Keratinocyte (primary cell): ENCODE measurements around the gene TMEM54. TPM values are rescaled to one million over a fixed set of nuclear protein-coding genes. Genes with fewer than 3 reads are reported as not detected.

Experiments used
- DNase-seq: peaks from one replicate; pipeline ENCODE4 v3.0.0-alpha.2; 2011; ENCODE audit warnings: low read depth, missing footprints, low spot score
- FAIRE-seq: peaks from 2 replicates; lab custom pipeline; 2011; peaks lifted over from hg19 to GRCh38; lab: Jason Lieb, UNC
- H2AFZ ChIP-seq: 2 replicates; pipeline ENCODE4 v1.6.0; 2012; ENCODE audit warnings: low read length, control low read depth, inconsistent platforms; ENCODE audit not compliant: control insufficient read depth
- H3K27ac ChIP-seq: 2 replicates; pipeline ENCODE4 v1.5.1; 2011; ENCODE audit warnings: low read length; ENCODE audit not compliant: control insufficient read depth, insufficient read depth
- H3K27me3 ChIP-seq: 3 replicates; pipeline ENCODE4 v1.6.0; 2011; ENCODE audit warnings: low read length; ENCODE audit not compliant: control insufficient read depth, insufficient read depth; ENCODE audit errors: extremely low read depth
- H3K36me3 ChIP-seq, 2 experiments: 2 replicates in 1 of 2; 3 replicates in 1 of 2; pipeline ENCODE4 v1.5.1; 2011; ENCODE audit warnings: low read length in 2 of 2, mild to moderate bottlenecking in 1 of 2; ENCODE audit not compliant: control insufficient read depth in 2 of 2, insufficient read depth in 2 of 2; ENCODE audit errors: extremely low read depth in 1 of 2
- H3K4me1 ChIP-seq: 3 replicates; pipeline ENCODE4 v1.5.1; 2011; ENCODE audit warnings: low read length; ENCODE audit not compliant: control insufficient read depth, insufficient read depth; ENCODE audit errors: extremely low read depth
- H3K4me2 ChIP-seq: 3 replicates; pipeline ENCODE4 v1.6.0; 2011; ENCODE audit warnings: low read depth, low read length; ENCODE audit not compliant: control insufficient read depth, insufficient read depth; ENCODE audit errors: extremely low read depth
- H3K4me3 ChIP-seq, 3 experiments: fragments of 200-600 bp in 1 of 3; sonication (generic) in 1 of 3; 2 replicates in 2 of 3; 3 replicates in 1 of 3; pipeline ENCODE4 v1.5.1; 2011 to 2016; ENCODE audit warnings: low read length in 3 of 3, mild to moderate bottlenecking in 3 of 3, control low read depth in 2 of 3, inconsistent platforms in 1 of 3, low read depth in 1 of 3, mixed read lengths in 1 of 3, mixed run types in 1 of 3, moderate library complexity in 1 of 3; ENCODE audit not compliant: control insufficient read depth in 2 of 3, insufficient read depth in 2 of 3; ENCODE audit errors: extremely low read depth in 1 of 3
- H3K79me2 ChIP-seq: 2 replicates; pipeline ENCODE4 v1.6.0; 2012; ENCODE audit warnings: low read length; ENCODE audit not compliant: control insufficient read depth, insufficient read depth
- H3K9ac ChIP-seq: 3 replicates; pipeline ENCODE4 v1.6.0; 2011; ENCODE audit warnings: low read length; ENCODE audit not compliant: control insufficient read depth, insufficient read depth; ENCODE audit errors: extremely low read depth
- H3K9me1 ChIP-seq: 3 replicates; pipeline ENCODE4 v1.6.0; 2011; ENCODE audit warnings: low read length; ENCODE audit not compliant: control insufficient read depth, insufficient read depth; ENCODE audit errors: extremely low read depth
- H3K9me3 ChIP-seq: 2 replicates; pipeline ENCODE4 v1.5.1; 2012; ENCODE audit warnings: low read depth, low read length; ENCODE audit not compliant: control insufficient read depth
- H4K20me1 ChIP-seq: 3 replicates; pipeline ENCODE4 v1.6.0; 2011; ENCODE audit warnings: low read length; ENCODE audit not compliant: control insufficient read depth, insufficient read depth; ENCODE audit errors: extremely low read depth
- CTCF ChIP-seq, 3 experiments: IDR thresholded peaks in 1 of 3; conservative IDR thresholded peaks in 1 of 3; optimal IDR thresholded peaks in 1 of 3; 2 replicates in 2 of 3; 3 replicates in 1 of 3; pipeline versions ENCODE3 to v1.5.1; 2011; ENCODE audit warnings: low read length in 3 of 3, mild to moderate bottlenecking in 3 of 3, moderate library complexity in 2 of 3, control low read depth in 1 of 3, inconsistent platforms in 1 of 3; ENCODE audit not compliant: insufficient read depth in 2 of 3; ENCODE audit errors: extremely low read depth in 1 of 3
- EZH2 ChIP-seq: IDR thresholded peaks from one replicate; pipeline ENCODE4 v1.6.1; 2012; ENCODE audit warnings: inconsistent platforms, mild to moderate bottlenecking, low read length, moderate library complexity
- dilution Hi-C: fragments of 300-500 bp; cut with MboI; formaldehyde crosslinking; loops from one replicate; pipeline ENCODE4 v1.7.0; 2020; ENCODE audit warnings: low sequenced_read_pairs; ENCODE audit not compliant: extremely low pct_ligation_motif_present
- polyA plus RNA-seq, 5 experiments: library from polyadenylated mRNA; depleted of rRNA in 3 of 5; stranded (reverse) in 3 of 5; stranded (forward) in 1 of 5; unstranded in 1 of 5; fragments of >200 nt; gene quantifications; 1 replicate in 1 of 5; 2 replicates in 3 of 5; 3 replicates in 1 of 5; pipeline versions ENCODE4 v1.2.1 to v1.2.3, GENCODE V29; 2011 to 2012; ENCODE audit warnings: missing spikeins in 2 of 5, low read depth in 1 of 5, low replicate concordance in 1 of 5

Gene TMEM54
- polyA plus RNA-seq, 1 donor (not counting 4 experiments of a cell fraction or from before 2014, with no cell fraction given), result 59.4 TPM

GRCh38 chr1:32888134-32888533 lies 13.1 kb downstream of the TMEM54 start:
- TF ChIP-seq EZH2, result no peak
- no peak for TF ChIP-seq CTCF (optimal IDR thresholded peaks at IDR 0.05 in 1 of 3, IDR thresholded peaks at IDR 0.05 in 1 of 3, conservative IDR thresholded peaks at IDR 0.05 in 1 of 3; ENCODE audit: extremely low read depth in 1 of 3, insufficient read depth in 2 of 3, low read length in 3 of 3)
- H2AFZ ChIP-seq, result no peak overlapping the region
- no peak overlapping the region for H3K4me3 ChIP-seq
- H3K79me2 ChIP-seq, result no peaks in the 10 kb centered on the region
- H3K9ac ChIP-seq, result no peak overlapping the region
- no peaks in the 10 kb centered on the region for H3K36me3 ChIP-seq
- no peaks in the 10 kb centered on the region for H3K9me3 ChIP-seq
- no peak for FAIRE-seq
- dilution Hi-C loops, result no loop called here
- no peak for DNase-seq
- H4K20me1 ChIP-seq, result peaks cover 4% of the 10 kb centered on the region
- H3K27ac ChIP-seq, result no peak overlapping the region
- H3K9me1 ChIP-seq, result no peaks in the 10 kb centered on the region
- H3K4me2 ChIP-seq, result no peak overlapping the region
- H3K27me3 ChIP-seq, result peaks cover 53% of the 10 kb centered on the region
- H3K4me1 ChIP-seq, result no peaks in the 10 kb centered on the region

- H3K9ac ChIP-seq, result no peak overlapping the region
- DNase-seq, result no peak
- H3K79me2 ChIP-seq, result no peaks in the 10 kb centered on the region
- H4K20me1 ChIP-seq, result peaks cover 4% of the 10 kb centered on the region
- H3K27me3 ChIP-seq, result peaks cover 51% of the 10 kb centered on the region
- no peaks in the 10 kb centered on the region for H3K36me3 ChIP-seq
- TF ChIP-seq CTCF (optimal IDR thresholded peaks at IDR 0.05 in 1 of 3, IDR thresholded peaks at IDR 0.05 in 1 of 3, conservative IDR thresholded peaks at IDR 0.05 in 1 of 3; ENCODE audit: extremely low read depth in 1 of 3, insufficient read depth in 2 of 3, low read length in 3 of 3) (no peak), EZH2 (no peak)
- no peaks in the 10 kb centered on the region for H3K9me3 ChIP-seq
- H3K4me1 ChIP-seq, result no peaks in the 10 kb centered on the region
- no peaks in the 10 kb centered on the region for H3K9me1 ChIP-seq
- H2AFZ ChIP-seq, result no peak overlapping the region
- H3K27ac ChIP-seq, result no peak overlapping the region
- dilution Hi-C loops, result no loop called here
- no peak for FAIRE-seq
- H3K4me3 ChIP-seq, result no peak overlapping the region
- H3K4me2 ChIP-seq, result no peak overlapping the region
These were observed 13.6 kb downstream of the TMEM54 start for GRCh38 chr1:32887623-32888022.
